Stimulated activated naive CD8-positive, alpha-beta T cell treated with anti-CD3 and anti-CD28 coated beads, Interleukin-15, Interleukin-2, amounts not matched to agents 100 U/mL and 50 U/mL, for 24 hours (primary cell): ENCODE measurements around the gene FAM3B.

Experiments
- ATAC-seq: fragments of 150-1000 bp; cut with Tn5 transposase; one replicate; pipeline ENCODE4 v1.10.0; 2021
- DNase-seq: peaks from one replicate; pipeline ENCODE4 v3.0.0; 2021

The FAM3B gene

GRCh38 chr21:41397471-41397891 is 80.9 kb downstream of the FAM3B start:
- no peak for DNase-seq
- no peak for ATAC-seq

- DNase-seq = no peak
- ATAC-seq = no peak
These were observed 81.7 kb downstream of the FAM3B start for GRCh38 chr21:41398251-41398650.

- ATAC-seq = no peak
These were observed 82.2 kb downstream of the FAM3B start for GRCh38 chr21:41398831-41399230.

GRCh38 chr21:41399246-41399800 is 82.7 kb downstream of the FAM3B start:
- DNase-seq (no peak), ATAC-seq (no peak)

More at GRCh38 chr21:41398831-41399230, 82.2 kb downstream of the FAM3B start:
- no peak for DNase-seq

GRCh38 chr21:41402231-41402630 is 85.6 kb downstream of the FAM3B start:
- DNase-seq (no peak), ATAC-seq (no peak)

GRCh38 chr21:41402796-41403195 is 86.2 kb downstream of the FAM3B start:
- no peak for ATAC-seq
- no peak for DNase-seq

GRCh38 chr21:41403331-41403730 is 86.7 kb downstream of the FAM3B start:
- DNase-seq = no peak

GRCh38 chr21:41403966-41404365 is 87.4 kb downstream of the FAM3B start:
- no peak for ATAC-seq

More at GRCh38 chr21:41403331-41403730, 86.7 kb downstream of the FAM3B start:
- ATAC-seq = no peak

GRCh38 chr21:41405321-41405720 is 88.7 kb downstream of the FAM3B start:
- ATAC-seq = no peak
- DNase-seq = no peak

More at GRCh38 chr21:41403966-41404365, 87.4 kb downstream of the FAM3B start:
- no peak for DNase-seq

GRCh38 chr21:41406340-41406739 is 89.7 kb downstream of the FAM3B start:
- ATAC-seq (no peak), DNase-seq (no peak)
